SU-DHL-6 (cell line): ENCODE data around the gene PUS7L.

ENCODE experiments used
- H2AFZ ChIP-seq: fragments of 200-600 bp; sonication (generic); 2 replicates; pipeline ENCODE4 v1.6.1; 2014; ENCODE audit warnings: low read depth, mild to moderate bottlenecking, moderate library complexity, mixed read lengths, antibody characterized with exemption, low read length; ENCODE audit not compliant: severe bottlenecking
- H3F3A ChIP-seq: fragments of 200-600 bp; shearing (Covaris generic); 2 replicates; pipeline ENCODE4 v1.6.0; 2016; ENCODE audit warnings: antibody characterized with exemption, mild to moderate bottlenecking; ENCODE audit not compliant: insufficient read depth
- H3K27ac ChIP-seq: fragments of 200-600 bp; sonication (generic); 2 replicates; pipeline ENCODE4 v1.5.1; 2016; ENCODE audit warnings: low read depth, mild to moderate bottlenecking, low read length, moderate library complexity, mixed read lengths
- H3K27me3 ChIP-seq: fragments of 200-600 bp; sonication (generic), shearing (Covaris generic); 2 replicates; pipeline ENCODE4 v1.6.0; 2014; ENCODE audit warnings: mild to moderate bottlenecking, low read length
- H3K36me3 ChIP-seq: fragments of 200-600 bp; sonication (generic); 2 replicates; pipeline ENCODE4 v1.6.1; 2014; ENCODE audit warnings: mild to moderate bottlenecking, low read length, mixed read lengths
- H3K4me2 ChIP-seq: fragments of 300-600, 200-600 bp; shearing (Covaris generic), sonication (generic); 2 replicates; pipeline ENCODE4 v1.6.0; 2014; ENCODE audit warnings: low read length, low read depth, mild to moderate bottlenecking; ENCODE audit not compliant: poor library complexity, severe bottlenecking
- H3K4me3 ChIP-seq: fragments of 200-600 bp; sonication (generic); 2 replicates; pipeline ENCODE4 v1.5.1; 2014; ENCODE audit warnings: antibody characterized with exemption, low read length, mild to moderate bottlenecking, mixed read lengths; ENCODE audit not compliant: insufficient read depth, poor library complexity, severe bottlenecking
- H3K79me2 ChIP-seq: fragments of 200-600 bp; sonication (generic); 2 replicates; pipeline ENCODE4 v1.6.1; 2014; ENCODE audit warnings: mild to moderate bottlenecking, low read length, moderate library complexity; ENCODE audit not compliant: insufficient read depth
- H3K9ac ChIP-seq: fragments of 200-600 bp; sonication (generic); 2 replicates; pipeline ENCODE4 v1.7.0; 2014; ENCODE audit warnings: mild to moderate bottlenecking, low read length
- H3K9me2 ChIP-seq: fragments of 200-600 bp; sonication (generic); replicated peaks from 2 replicates; pipeline ENCODE4 v1.6.1; 2014; ENCODE audit warnings: low read length; ENCODE audit not compliant: insufficient read depth
- H3K9me3 ChIP-seq: fragments of 200-600 bp; sonication (generic); 2 replicates; pipeline ENCODE4 v1.6.1; 2014; ENCODE audit warnings: low read length, mixed read lengths; ENCODE audit not compliant: insufficient read depth
- H4K20me1 ChIP-seq: fragments of 200-600 bp; sonication (generic); 2 replicates; pipeline ENCODE4 v1.6.1; 2014; ENCODE audit warnings: low read depth, mild to moderate bottlenecking, antibody characterized with exemption, low read length, moderate library complexity, mixed read lengths
- EZH2phosphoT487 ChIP-seq: fragments of 200-600 bp; sonication (generic), shearing (Covaris generic); conservative IDR thresholded peaks from 2 replicates; pipeline ENCODE4 v1.6.1; 2018; ENCODE audit warnings: mild to moderate bottlenecking, antibody characterized with exemption, low read length, moderate library complexity, mixed read lengths
- TF ChIP-seq, protein P1 (sequence below): fragments of 200-600 bp; sonication (generic); IDR thresholded peaks from one replicate; pipeline ENCODE4 v1.5.1; 2017; ENCODE audit warnings: antibody characterized with exemption, mild to moderate bottlenecking, low read length, moderate library complexity; ENCODE audit not compliant: insufficient read depth, poor library complexity, severe bottlenecking

PUS7L gene

DNA sequence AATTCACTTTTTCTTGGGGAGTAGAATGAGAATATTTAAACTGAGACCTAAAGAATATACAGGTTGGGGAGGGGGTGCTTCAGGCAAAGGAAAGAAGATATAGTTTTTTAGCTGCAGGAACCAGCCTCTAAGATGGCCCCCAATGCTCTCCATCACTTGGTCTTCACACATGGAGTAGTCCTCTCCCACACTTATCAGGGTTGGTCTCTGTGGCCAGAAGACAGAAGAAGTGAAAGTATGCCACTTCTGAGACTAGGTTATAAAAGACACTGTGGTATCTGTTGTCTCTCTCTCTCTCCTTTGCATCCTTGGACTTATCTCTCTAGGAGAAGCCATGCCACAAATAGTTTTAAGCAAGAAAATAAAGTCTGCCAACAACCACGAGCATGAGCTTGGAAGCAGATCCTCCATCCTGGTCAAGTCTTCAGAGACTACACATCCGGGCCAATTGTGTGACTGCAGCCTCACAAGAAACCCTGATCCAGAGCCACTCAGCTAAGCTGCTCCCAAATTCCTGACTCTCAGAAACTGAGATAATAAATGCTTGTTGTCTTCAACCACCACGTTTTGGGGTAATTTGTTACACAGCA is 18.0 kb downstream of the PUS7L start:
- H3K9me2 ChIP-seq = no peaks in the 10 kb centered on the region
- H3K9ac ChIP-seq = no peak overlapping the region
- 0 out of 2 replicates have a peak, but pooled peaks cover 4% of the 10 kb centered on the region for H3F3A ChIP-seq
- H3K79me2 ChIP-seq = no peaks in the 10 kb centered on the region
- H3K36me3 ChIP-seq = peaks cover 40% of the 10 kb centered on the region
- H3K4me3 ChIP-seq = no peak overlapping the region
- no peak overlapping the region for H3K4me2 ChIP-seq
- H3K9me3 ChIP-seq = no peaks in the 10 kb centered on the region
- H3K27me3 ChIP-seq = no peaks in the 10 kb centered on the region
- H3K27ac ChIP-seq = no peak overlapping the region
- H4K20me1 ChIP-seq = no peaks in the 10 kb centered on the region
- no peak overlapping the region for H2AFZ ChIP-seq
- TF ChIP-seq, protein P1, sequence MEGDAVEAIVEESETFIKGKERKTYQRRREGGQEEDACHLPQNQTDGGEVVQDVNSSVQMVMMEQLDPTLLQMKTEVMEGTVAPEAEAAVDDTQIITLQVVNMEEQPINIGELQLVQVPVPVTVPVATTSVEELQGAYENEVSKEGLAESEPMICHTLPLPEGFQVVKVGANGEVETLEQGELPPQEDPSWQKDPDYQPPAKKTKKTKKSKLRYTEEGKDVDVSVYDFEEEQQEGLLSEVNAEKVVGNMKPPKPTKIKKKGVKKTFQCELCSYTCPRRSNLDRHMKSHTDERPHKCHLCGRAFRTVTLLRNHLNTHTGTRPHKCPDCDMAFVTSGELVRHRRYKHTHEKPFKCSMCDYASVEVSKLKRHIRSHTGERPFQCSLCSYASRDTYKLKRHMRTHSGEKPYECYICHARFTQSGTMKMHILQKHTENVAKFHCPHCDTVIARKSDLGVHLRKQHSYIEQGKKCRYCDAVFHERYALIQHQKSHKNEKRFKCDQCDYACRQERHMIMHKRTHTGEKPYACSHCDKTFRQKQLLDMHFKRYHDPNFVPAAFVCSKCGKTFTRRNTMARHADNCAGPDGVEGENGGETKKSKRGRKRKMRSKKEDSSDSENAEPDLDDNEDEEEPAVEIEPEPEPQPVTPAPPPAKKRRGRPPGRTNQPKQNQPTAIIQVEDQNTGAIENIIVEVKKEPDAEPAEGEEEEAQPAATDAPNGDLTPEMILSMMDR = no peak
- no peak for TF ChIP-seq EZH2phosphoT487

DNA sequence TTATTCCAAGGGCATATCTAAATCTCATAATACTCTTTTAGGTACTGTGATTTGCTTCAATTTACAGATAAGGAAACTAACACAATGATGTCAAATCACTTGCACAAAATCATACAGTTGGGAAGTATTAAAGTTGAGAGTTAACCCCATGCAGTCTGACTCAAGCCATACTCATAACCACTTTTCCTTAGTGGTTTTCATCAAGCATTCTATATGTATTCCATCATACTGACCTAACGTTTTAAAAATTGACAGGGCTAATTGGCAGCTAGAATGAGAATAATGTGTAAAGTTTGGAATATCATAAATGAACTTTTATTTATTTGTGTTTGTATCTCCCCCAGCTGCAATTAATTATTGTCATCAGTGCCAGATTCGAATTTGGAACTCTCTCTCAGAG is 20.9 kb downstream of the PUS7L start:
- Histone ChIP-seq H3K9ac (no peak overlapping the region), H3K4me3 (no peak overlapping the region), H3K36me3 (peaks cover 41% of the 10 kb centered on the region), H3K79me2 (no peaks in the 10 kb centered on the region), H2AFZ (no peak overlapping the region), H3K4me2 (no peak overlapping the region), H3K9me3 (no peaks in the 10 kb centered on the region), H3F3A (0 out of 2 replicates have a peak, but pooled peaks cover 4% of the 10 kb centered on the region), H4K20me1 (no peaks in the 10 kb centered on the region; the same call in 1 of the 2 replicates), H3K27ac (no peak overlapping the region), H3K27me3 (no peaks in the 10 kb centered on the region), H3K9me2 (no peaks in the 10 kb centered on the region)
- TF ChIP-seq, protein P1 = no peak
- no peak for TF ChIP-seq EZH2phosphoT487

DNA sequence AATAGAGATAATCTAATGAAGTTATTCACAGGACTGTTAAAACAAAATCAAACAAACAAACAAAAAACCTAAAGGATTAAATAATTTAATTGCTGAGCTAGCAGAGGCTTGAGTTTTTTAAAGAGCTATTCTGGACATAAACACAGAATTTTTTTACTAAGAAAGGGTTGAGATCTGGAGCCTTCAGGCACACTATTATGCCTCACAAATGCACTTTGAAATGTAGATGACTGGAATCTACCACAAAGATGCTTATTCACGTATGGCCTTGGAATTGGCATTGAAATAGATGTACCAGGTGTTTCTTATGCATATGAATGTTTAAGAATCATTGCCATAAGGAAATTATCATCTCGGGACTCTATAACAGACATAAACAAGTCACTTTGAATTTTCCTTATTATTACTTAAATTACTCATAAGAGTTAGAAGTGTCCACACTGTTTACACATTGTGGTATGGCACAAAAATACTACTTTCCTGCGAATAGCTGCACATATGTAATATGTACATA is 21.6 kb downstream of the PUS7L start:
- no peaks in the 10 kb centered on the region; the same call in 1 of the 2 replicates for H4K20me1 ChIP-seq
- no peaks in the 10 kb centered on the region for H3K9me2 ChIP-seq
- H3K27ac ChIP-seq = no peak overlapping the region
- no peaks in the 10 kb centered on the region for H3K9me3 ChIP-seq
- no peak for TF ChIP-seq EZH2phosphoT487
- TF ChIP-seq, protein P1 = no peak
- H3K9ac ChIP-seq = no peak overlapping the region
- peaks cover 37% of the 10 kb centered on the region for H3K36me3 ChIP-seq
- H3K79me2 ChIP-seq = no peaks in the 10 kb centered on the region
- H3F3A ChIP-seq = 0 out of 2 replicates have a peak, but pooled peaks cover 4% of the 10 kb centered on the region
- no peaks in the 10 kb centered on the region for H3K27me3 ChIP-seq
- no peak overlapping the region for H3K4me2 ChIP-seq
- H2AFZ ChIP-seq = no peak overlapping the region
- H3K4me3 ChIP-seq = no peak overlapping the region
